SK-N-SH (cell line): ENCODE results near the gene S100B. TPM values are rescaled to one million over a fixed set of nuclear protein-coding genes. Genes with fewer than 3 reads are reported as not detected.

Experiments used
- CTCF ChIA-PET: fragments of 300-600, 350-600 bp; formaldehyde crosslinking; extraction: SDS; loops from one replicate; lab custom pipeline; 2021; lab: Yijun Ruan, JAX
- POLR2A ChIA-PET: fragments of 350-600 bp; sonication (Branson Sonifier 250); formaldehyde crosslinking; extraction: SDS; loops from one replicate; lab custom pipeline; 2020; ENCODE audit warnings: antibody characterized with exemption, inconsistent platforms; lab: Yijun Ruan, JAX
- DNase-seq: peaks from one replicate; pipeline ENCODE4 v3.0.0; 2012
- H2AFZ ChIP-seq: fragments of 200-600 bp; sonication (generic); 2 replicates; pipeline ENCODE4 v1.8.1; 2016; ENCODE audit warnings: antibody characterized with exemption, mild to moderate bottlenecking, low read depth
- H3F3A ChIP-seq: fragments of 200-600 bp; sonication (generic); replicated peaks from 2 replicates; pipeline ENCODE3; 2016; ENCODE audit warnings: antibody characterized with exemption, mild to moderate bottlenecking; ENCODE audit not compliant: insufficient read depth
- H3K27ac ChIP-seq, 2 experiments: fragments of 200-500 bp in 1 of 2; fragments of 200-600 bp in 1 of 2; sonication (Bioruptor generic) in 1 of 2; sonication (generic), shearing (Covaris generic) in 1 of 2; 2 replicates each; pipeline versions ENCODE4 v1.5.1 to v1.6.1; 2014 to 2016; ENCODE audit warnings: low read depth in 2 of 2, inconsistent platforms in 1 of 2, low read length in 1 of 2, mild to moderate bottlenecking in 1 of 2, mixed read lengths in 1 of 2
- H3K27me3 ChIP-seq: fragments of 200-600 bp; sonication (generic), shearing (Covaris generic); 2 replicates; pipeline ENCODE4 v1.6.1; 2016; ENCODE audit warnings: mixed run types; ENCODE audit not compliant: insufficient read depth
- H3K36me3 ChIP-seq, 2 experiments: fragments of 200-500 bp in 1 of 2; fragments of 200-600 bp in 1 of 2; sonication (Bioruptor generic) in 1 of 2; sonication (generic) in 1 of 2; replicated peaks in 1 of 2; 2 replicates each; pipeline versions ENCODE3 to v1.5.1; 2014 to 2016; ENCODE audit warnings: low read length in 1 of 2, mild to moderate bottlenecking in 1 of 2; ENCODE audit not compliant: insufficient read depth in 2 of 2, control insufficient read depth in 1 of 2
- H3K4me1 ChIP-seq, 2 experiments: fragments of 200-500 bp in 1 of 2; fragments of 200-600 bp in 1 of 2; sonication (Bioruptor generic) in 1 of 2; sonication (generic), shearing (Covaris generic) in 1 of 2; 2 replicates each; pipeline versions ENCODE4 v1.5.1 to v1.6.1; 2014 to 2016; ENCODE audit warnings: low read depth in 1 of 2, low read length in 1 of 2, mixed run types in 1 of 2; ENCODE audit not compliant: insufficient read depth in 2 of 2, control insufficient read depth in 1 of 2
- H3K4me2 ChIP-seq: fragments of 200-600 bp; sonication (generic), shearing (Covaris generic); 2 replicates; pipeline ENCODE4 v1.6.1; 2017; ENCODE audit warnings: mixed run types
- H3K4me3 ChIP-seq, 2 experiments: fragments of 200-500 bp in 1 of 2; fragments of 200-600 bp in 1 of 2; sonication (Bioruptor generic) in 1 of 2; sonication (generic), shearing (Covaris generic) in 1 of 2; 2 replicates each; pipeline versions ENCODE4 v1.5.1 to v1.8.1; 2014 to 2016; ENCODE audit warnings: low read depth in 2 of 2, inconsistent platforms in 1 of 2, low read length in 1 of 2, mild to moderate bottlenecking in 1 of 2, mixed read lengths in 1 of 2, moderate library complexity in 1 of 2
- H3K79me2 ChIP-seq: fragments of 200-600 bp; sonication (generic); 2 replicates; pipeline ENCODE4 v1.8.1; 2017; ENCODE audit warnings: mild to moderate bottlenecking; ENCODE audit not compliant: insufficient read depth
- H3K9ac ChIP-seq: fragments of 200-600 bp; sonication (generic); 2 replicates; pipeline ENCODE4 v1.6.1; 2017; ENCODE audit warnings: mixed run types
- H3K9me2 ChIP-seq: fragments of 200-600 bp; sonication (generic); 2 replicates; pipeline ENCODE4 v1.6.1; 2017; ENCODE audit warnings: mixed run types
- H3K9me3 ChIP-seq: fragments of 200-600 bp; sonication (generic); 2 replicates; pipeline ENCODE4 v1.6.1; 2017; ENCODE audit warnings: mixed run types, mild to moderate bottlenecking, moderate library complexity
- H4K20me1 ChIP-seq: fragments of 200-600 bp; sonication (generic); 2 replicates; pipeline ENCODE4 v1.6.1; 2017; ENCODE audit warnings: mild to moderate bottlenecking, mixed run types; ENCODE audit not compliant: insufficient read depth
- CHD2 ChIP-seq: fragments of 150-350 bp; IDR thresholded peaks from 2 replicates; pipeline ENCODE4 v1.6.1; 2018; ENCODE audit warnings: low read length; ENCODE audit not compliant: partially characterized antibody
- EZH2phosphoT487 ChIP-seq: fragments of 200-600 bp; sonication (generic); IDR thresholded peaks from 2 replicates; pipeline ENCODE4 v1.6.1; 2017; ENCODE audit warnings: low read depth, mixed run types, mild to moderate bottlenecking, antibody characterized with exemption, moderate library complexity, borderline replicate concordance
- FOXM1 ChIP-seq: IDR thresholded peaks from 2 replicates; pipeline ENCODE4 v1.4.0; 2012; ENCODE audit warnings: low read depth, mild to moderate bottlenecking
- GATA2 ChIP-seq: sonication (generic); formaldehyde crosslinking; IDR thresholded peaks from 2 replicates; pipeline ENCODE4 v1.5.0; 2020; ENCODE audit warnings: mild to moderate bottlenecking, missing genetic modification reagents
- MXI1 ChIP-seq: IDR thresholded peaks from 2 replicates; pipeline ENCODE4 v1.6.1; 2012; ENCODE audit warnings: mild to moderate bottlenecking, low read depth, low read length, improper control_type of control experiment
- NRF1 ChIP-seq: IDR thresholded peaks from 2 replicates; pipeline ENCODE4 v1.6.1; 2012; ENCODE audit warnings: low read depth, mild to moderate bottlenecking, low read length
- POLR2AphosphoS5 ChIP-seq: IDR thresholded peaks from 2 replicates; pipeline ENCODE4 v1.6.1; 2012; ENCODE audit warnings: low read depth, low read length
- RAD21 ChIP-seq: IDR thresholded peaks from 2 replicates; pipeline ENCODE4 v1.6.1; 2012; ENCODE audit warnings: mild to moderate bottlenecking, low read length
- TAF1 ChIP-seq: IDR thresholded peaks from 2 replicates; pipeline ENCODE4 v1.6.1; 2012; ENCODE audit warnings: low read depth, mild to moderate bottlenecking, low read length, moderate library complexity, borderline replicate concordance
- WGBS: methylation state at CpG from one replicate; pipeline ENCODE4 v1.1.6; 2017; ENCODE audit warnings: low lambda C conversion rate; 5-methylcytosine and 5-hydroxymethylcytosine counted together
- polyA plus RNA-seq, 3 experiments: library from polyadenylated mRNA; depleted of rRNA; stranded (reverse); fragments of >200 nt; gene quantifications; 2 replicates each; pipeline ENCODE4 v1.2.3, GENCODE V29; 2012
- TF ChIP-seq, protein P1 (sequence below): IDR thresholded peaks from 2 replicates; pipeline ENCODE4 v1.4.0; 2012; ENCODE audit warnings: low read depth, borderline replicate concordance
- TF ChIP-seq, protein P2 (sequence below): IDR thresholded peaks from 2 replicates; pipeline ENCODE4 v1.6.1; 2012; ENCODE audit warnings: mild to moderate bottlenecking, low read depth, low read length, moderate library complexity
- TF ChIP-seq, protein P3 (sequence below): IDR thresholded peaks from 2 replicates; pipeline ENCODE4; 2012

S100B gene
- polyA plus RNA-seq, 1 of the 3 experiments (the other 2 are of a cell fraction): 0.12 TPM

DNA sequence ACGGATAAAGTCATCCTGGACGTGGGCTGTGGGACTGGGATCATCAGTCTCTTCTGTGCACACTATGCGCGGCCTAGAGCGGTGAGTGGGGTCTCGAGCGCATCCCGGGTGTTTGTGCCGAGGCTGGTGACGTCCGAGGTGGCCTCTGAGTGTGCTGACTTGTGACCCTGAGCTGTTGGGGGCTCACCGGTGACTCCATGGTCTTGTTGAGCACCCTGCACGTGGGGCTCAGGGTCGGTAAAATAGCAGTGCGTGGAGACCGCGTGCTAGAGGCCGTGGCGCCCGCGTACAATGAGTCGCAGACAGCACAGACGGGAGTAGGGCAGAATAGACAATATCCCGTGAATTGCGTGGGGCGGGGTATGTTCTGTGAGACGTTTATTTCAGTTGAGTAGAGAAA, 43.7 kb upstream of the S100B start:
- H3K27ac ChIP-seq: no peak overlapping the region; a peak in 1 of 4 replicates
- peaks cover 0 to 17% of the 10 kb centered on the region in 2 experiments; a peak in 1 of 4 replicates for H3K4me1 ChIP-seq
- no peak overlapping the region for H2AFZ ChIP-seq
- ChIA-PET CTCF (interaction anchor here (1.0 kb wide), 1 partner anchor 9 kb away, joined by 3 read pairs; no protein-coding TSS in a partner anchor), POLR2A (no interaction called here)
- no peaks in the 10 kb centered on the region for H3K9me2 ChIP-seq
- H3K27me3 ChIP-seq: no peaks in the 10 kb centered on the region
- WGBS: 95% methylated on average over 26 of the region's 27 CpGs
- H3K36me3 ChIP-seq: peaks cover 75 to 81% of the 10 kb centered on the region in 2 experiments
- H3K4me3 ChIP-seq: no peak overlapping the region
- H4K20me1 ChIP-seq: peaks cover 4% of the 10 kb centered on the region; the same call in 1 of the 2 replicates
- H3F3A ChIP-seq: peaks cover 4% of the 10 kb centered on the region
- TF ChIP-seq, protein P1, sequence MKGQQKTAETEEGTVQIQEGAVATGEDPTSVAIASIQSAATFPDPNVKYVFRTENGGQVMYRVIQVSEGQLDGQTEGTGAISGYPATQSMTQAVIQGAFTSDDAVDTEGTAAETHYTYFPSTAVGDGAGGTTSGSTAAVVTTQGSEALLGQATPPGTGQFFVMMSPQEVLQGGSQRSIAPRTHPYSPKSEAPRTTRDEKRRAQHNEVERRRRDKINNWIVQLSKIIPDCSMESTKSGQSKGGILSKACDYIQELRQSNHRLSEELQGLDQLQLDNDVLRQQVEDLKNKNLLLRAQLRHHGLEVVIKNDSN: no peak
- TF ChIP-seq EZH2phosphoT487: no peak
- TF ChIP-seq, protein P2, sequence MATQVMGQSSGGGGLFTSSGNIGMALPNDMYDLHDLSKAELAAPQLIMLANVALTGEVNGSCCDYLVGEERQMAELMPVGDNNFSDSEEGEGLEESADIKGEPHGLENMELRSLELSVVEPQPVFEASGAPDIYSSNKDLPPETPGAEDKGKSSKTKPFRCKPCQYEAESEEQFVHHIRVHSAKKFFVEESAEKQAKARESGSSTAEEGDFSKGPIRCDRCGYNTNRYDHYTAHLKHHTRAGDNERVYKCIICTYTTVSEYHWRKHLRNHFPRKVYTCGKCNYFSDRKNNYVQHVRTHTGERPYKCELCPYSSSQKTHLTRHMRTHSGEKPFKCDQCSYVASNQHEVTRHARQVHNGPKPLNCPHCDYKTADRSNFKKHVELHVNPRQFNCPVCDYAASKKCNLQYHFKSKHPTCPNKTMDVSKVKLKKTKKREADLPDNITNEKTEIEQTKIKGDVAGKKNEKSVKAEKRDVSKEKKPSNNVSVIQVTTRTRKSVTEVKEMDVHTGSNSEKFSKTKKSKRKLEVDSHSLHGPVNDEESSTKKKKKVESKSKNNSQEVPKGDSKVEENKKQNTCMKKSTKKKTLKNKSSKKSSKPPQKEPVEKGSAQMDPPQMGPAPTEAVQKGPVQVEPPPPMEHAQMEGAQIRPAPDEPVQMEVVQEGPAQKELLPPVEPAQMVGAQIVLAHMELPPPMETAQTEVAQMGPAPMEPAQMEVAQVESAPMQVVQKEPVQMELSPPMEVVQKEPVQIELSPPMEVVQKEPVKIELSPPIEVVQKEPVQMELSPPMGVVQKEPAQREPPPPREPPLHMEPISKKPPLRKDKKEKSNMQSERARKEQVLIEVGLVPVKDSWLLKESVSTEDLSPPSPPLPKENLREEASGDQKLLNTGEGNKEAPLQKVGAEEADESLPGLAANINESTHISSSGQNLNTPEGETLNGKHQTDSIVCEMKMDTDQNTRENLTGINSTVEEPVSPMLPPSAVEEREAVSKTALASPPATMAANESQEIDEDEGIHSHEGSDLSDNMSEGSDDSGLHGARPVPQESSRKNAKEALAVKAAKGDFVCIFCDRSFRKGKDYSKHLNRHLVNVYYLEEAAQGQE: no peak
- TF ChIP-seq, protein P3, sequence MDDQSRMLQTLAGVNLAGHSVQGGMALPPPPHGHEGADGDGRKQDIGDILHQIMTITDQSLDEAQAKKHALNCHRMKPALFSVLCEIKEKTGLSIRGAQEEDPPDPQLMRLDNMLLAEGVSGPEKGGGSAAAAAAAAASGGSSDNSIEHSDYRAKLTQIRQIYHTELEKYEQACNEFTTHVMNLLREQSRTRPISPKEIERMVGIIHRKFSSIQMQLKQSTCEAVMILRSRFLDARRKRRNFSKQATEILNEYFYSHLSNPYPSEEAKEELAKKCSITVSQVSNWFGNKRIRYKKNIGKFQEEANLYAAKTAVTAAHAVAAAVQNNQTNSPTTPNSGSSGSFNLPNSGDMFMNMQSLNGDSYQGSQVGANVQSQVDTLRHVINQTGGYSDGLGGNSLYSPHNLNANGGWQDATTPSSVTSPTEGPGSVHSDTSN: no peak
- TF ChIP-seq NRF1: no peak
- TF ChIP-seq RAD21: no peak
- TF ChIP-seq FOXM1: no peak
- TF ChIP-seq MXI1: no peak
- no peak for TF ChIP-seq TAF1
- TF ChIP-seq CHD2: no peak
- TF ChIP-seq GATA2: no peak
- TF ChIP-seq POLR2AphosphoS5: no peak
- H3K79me2 ChIP-seq: peaks cover 58% of the 10 kb centered on the region
- no peak overlapping the region for H3K4me2 ChIP-seq
- H3K9ac ChIP-seq: no peak overlapping the region
- DNase-seq: no peak
- H3K9me3 ChIP-seq: no peaks in the 10 kb centered on the region
